OCI-LY3 (cell line): Measurements from ENCODE around the gene NT5DC4.

ENCODE experiments used
- EZH2phosphoT487 ChIP-seq: fragments of 200-600 bp; shearing (Covaris generic); IDR thresholded peaks from 2 replicates; pipeline ENCODE4 v1.6.1; 2018; ENCODE audit warnings: antibody characterized with exemption, mixed run types, low read depth
- TF ChIP-seq, protein P1 (sequence below): fragments of 200-600, 300-600 bp; sonication (generic); IDR thresholded peaks from 2 replicates; pipeline ENCODE4 v1.5.1; 2014; ENCODE audit warnings: antibody characterized with exemption, low read length, low read depth

GRCh38 chr2:112728029-112728362 is 7.2 kb downstream of the NT5DC4 start:
- TF ChIP-seq, protein P1, sequence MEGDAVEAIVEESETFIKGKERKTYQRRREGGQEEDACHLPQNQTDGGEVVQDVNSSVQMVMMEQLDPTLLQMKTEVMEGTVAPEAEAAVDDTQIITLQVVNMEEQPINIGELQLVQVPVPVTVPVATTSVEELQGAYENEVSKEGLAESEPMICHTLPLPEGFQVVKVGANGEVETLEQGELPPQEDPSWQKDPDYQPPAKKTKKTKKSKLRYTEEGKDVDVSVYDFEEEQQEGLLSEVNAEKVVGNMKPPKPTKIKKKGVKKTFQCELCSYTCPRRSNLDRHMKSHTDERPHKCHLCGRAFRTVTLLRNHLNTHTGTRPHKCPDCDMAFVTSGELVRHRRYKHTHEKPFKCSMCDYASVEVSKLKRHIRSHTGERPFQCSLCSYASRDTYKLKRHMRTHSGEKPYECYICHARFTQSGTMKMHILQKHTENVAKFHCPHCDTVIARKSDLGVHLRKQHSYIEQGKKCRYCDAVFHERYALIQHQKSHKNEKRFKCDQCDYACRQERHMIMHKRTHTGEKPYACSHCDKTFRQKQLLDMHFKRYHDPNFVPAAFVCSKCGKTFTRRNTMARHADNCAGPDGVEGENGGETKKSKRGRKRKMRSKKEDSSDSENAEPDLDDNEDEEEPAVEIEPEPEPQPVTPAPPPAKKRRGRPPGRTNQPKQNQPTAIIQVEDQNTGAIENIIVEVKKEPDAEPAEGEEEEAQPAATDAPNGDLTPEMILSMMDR: no peak
- no peak for TF ChIP-seq EZH2phosphoT487
